Cardiac fibroblast (primary cell): ENCODE results near the gene HS3ST5.

Source experiments
- DNase-seq, 2 donors: peaks; one replicate each; pipeline versions ENCODE4 v3.0.0 to v3.0.0-alpha.2; 2010; ENCODE audit warnings: low read depth in 2 of 2
- H3K4me3 ChIP-seq, 2 donors: replicated peaks in 1 of 2; 1 replicate in 1 of 2; 2 replicates in 1 of 2; pipeline ENCODE4 v1.5.1; 2011; ENCODE audit warnings: low read depth in 2 of 2, low read length in 2 of 2, mild to moderate bottlenecking in 2 of 2, moderate library complexity in 1 of 2
- CTCF ChIP-seq: IDR thresholded peaks from one replicate; pipeline ENCODE4 v1.5.1; 2011; ENCODE audit warnings: low read depth, mild to moderate bottlenecking, low read length, inconsistent platforms

Gene HS3ST5

GRCh38 chr6:114007516-114007915, 335.3 kb downstream of the HS3ST5 start:
- no peak overlapping the region for H3K4me3 ChIP-seq
- DNase-seq: no peak
- TF ChIP-seq CTCF: no peak
